GM12878 (cell line): ENCODE data around the gene FBLN1.
"Not testable (repeated sequence)": the region's sequence is repeated elsewhere in the genome, so short reads cannot be mapped to it uniquely, and the experiment has no call there.

Source experiments
- CTCF ChIP-seq, 3 experiments: IDR thresholded peaks in 2 of 3; conservative IDR thresholded peaks in 1 of 3; 2 replicates each; pipeline ENCODE4 v1.5.1; 2011; ENCODE audit warnings: low read depth in 3 of 3, low read length in 3 of 3, mild to moderate bottlenecking in 3 of 3, control low read depth in 2 of 3, moderate library complexity in 2 of 3, inconsistent platforms in 1 of 3, mixed read lengths in 1 of 3; ENCODE audit not compliant: control insufficient read depth in 2 of 3, insufficient read depth in 1 of 3; ENCODE audit errors: extremely low read depth in 1 of 3
- E2F8 ChIP-seq: fragments of 450-650 bp; IDR thresholded peaks from 2 replicates; pipeline ENCODE4 v1.6.1; 2018; ENCODE audit warnings: mild to moderate bottlenecking, low read depth, moderate library complexity; ENCODE audit not compliant: partially characterized antibody
- EZH2 ChIP-seq: IDR thresholded peaks from 2 replicates; pipeline ENCODE4 v1.6.1; 2012; ENCODE audit warnings: low read depth, mild to moderate bottlenecking, control low read depth, inconsistent platforms, low read length, borderline replicate concordance; ENCODE audit not compliant: control insufficient read depth
- HSF1 ChIP-seq: fragments of 150-350 bp; IDR thresholded peaks from 2 replicates; pipeline ENCODE4 v1.6.1; 2014; ENCODE audit warnings: mild to moderate bottlenecking, low read depth, low read length
- LARP7 ChIP-seq: fragments of 450-650 bp; IDR thresholded peaks from 2 replicates; pipeline ENCODE4 v1.6.1; 2017; ENCODE audit warnings: mild to moderate bottlenecking
- MAX ChIP-seq: IDR thresholded peaks from 2 replicates; pipeline ENCODE4 v1.6.1; 2012; ENCODE audit warnings: low read depth, low read length, improper control_type of control experiment
- SMC3 ChIP-seq: IDR thresholded peaks from 2 replicates; pipeline ENCODE4 v1.6.1; 2011; ENCODE audit warnings: low read length, improper control_type of control experiment, borderline replicate concordance
- SPI1 ChIP-seq: IDR thresholded peaks from 2 replicates; pipeline ENCODE4 v1.6.1; 2011; ENCODE audit warnings: low read depth, mild to moderate bottlenecking, low read length, moderate library complexity, borderline replicate concordance; ENCODE audit not compliant: insufficient read depth
- SREBF2 ChIP-seq: IDR thresholded peaks from 2 replicates; pipeline ENCODE4 v1.6.1; 2012; ENCODE audit warnings: mild to moderate bottlenecking, low read length
- TARDBP ChIP-seq: IDR thresholded peaks from 2 replicates; pipeline ENCODE4 v1.6.1; 2016; ENCODE audit warnings: borderline replicate concordance
- USF2 ChIP-seq: IDR thresholded peaks from 2 replicates; pipeline ENCODE4 v1.6.1; 2011; ENCODE audit warnings: low read depth, low read length, improper control_type of control experiment, borderline replicate concordance

GRCh38 chr22:45494306-45494705, 8.4 kb upstream of the FBLN1 start:
- TF ChIP-seq MAX; LARP7; CTCF (IDR thresholded peaks at IDR 0.05 in 2 of 3, conservative IDR thresholded peaks at IDR 0.05 in 1 of 3; ENCODE audit: control insufficient read depth in 2 of 3, extremely low read depth in 1 of 3, insufficient read depth in 1 of 3, low read depth in 3 of 3, low read length in 3 of 3); SMC3; USF2; E2F8; EZH2; SPI1; SREBF2; TARDBP; HSF1: not testable (repeated sequence)
